ENCODE measurements around the gene ASIC1.

DNA sequence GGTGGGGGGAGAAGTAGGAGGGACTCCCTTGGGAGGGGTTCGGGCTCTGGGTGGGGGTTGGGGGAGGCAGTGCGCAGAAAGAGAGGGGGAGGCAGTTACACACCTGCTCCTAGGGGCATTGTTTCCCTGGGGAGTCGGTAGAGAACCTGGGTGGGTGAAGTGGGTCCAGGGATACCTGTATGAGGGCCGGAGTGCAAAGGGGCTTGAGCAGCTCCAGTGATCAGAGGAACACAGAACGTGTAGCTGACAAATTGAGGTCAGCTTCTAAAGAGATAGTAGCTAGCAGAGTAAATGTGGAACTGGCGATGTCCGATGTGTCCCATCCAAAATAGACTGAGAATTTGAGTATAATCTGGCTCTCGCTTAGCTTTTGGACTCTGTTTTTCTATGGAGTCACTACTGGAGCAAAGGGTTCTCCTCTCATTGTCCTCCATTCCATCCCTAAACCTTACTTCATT, 28.2 kb downstream of the ASIC1 start:
- TF ChIP-seq EZH2 (IDR thresholded peaks at IDR 0.05; ENCODE audit: insufficient read depth, low read length) = no peak
- TF ChIP-seq, protein P1, sequence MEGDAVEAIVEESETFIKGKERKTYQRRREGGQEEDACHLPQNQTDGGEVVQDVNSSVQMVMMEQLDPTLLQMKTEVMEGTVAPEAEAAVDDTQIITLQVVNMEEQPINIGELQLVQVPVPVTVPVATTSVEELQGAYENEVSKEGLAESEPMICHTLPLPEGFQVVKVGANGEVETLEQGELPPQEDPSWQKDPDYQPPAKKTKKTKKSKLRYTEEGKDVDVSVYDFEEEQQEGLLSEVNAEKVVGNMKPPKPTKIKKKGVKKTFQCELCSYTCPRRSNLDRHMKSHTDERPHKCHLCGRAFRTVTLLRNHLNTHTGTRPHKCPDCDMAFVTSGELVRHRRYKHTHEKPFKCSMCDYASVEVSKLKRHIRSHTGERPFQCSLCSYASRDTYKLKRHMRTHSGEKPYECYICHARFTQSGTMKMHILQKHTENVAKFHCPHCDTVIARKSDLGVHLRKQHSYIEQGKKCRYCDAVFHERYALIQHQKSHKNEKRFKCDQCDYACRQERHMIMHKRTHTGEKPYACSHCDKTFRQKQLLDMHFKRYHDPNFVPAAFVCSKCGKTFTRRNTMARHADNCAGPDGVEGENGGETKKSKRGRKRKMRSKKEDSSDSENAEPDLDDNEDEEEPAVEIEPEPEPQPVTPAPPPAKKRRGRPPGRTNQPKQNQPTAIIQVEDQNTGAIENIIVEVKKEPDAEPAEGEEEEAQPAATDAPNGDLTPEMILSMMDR (IDR thresholded peaks at IDR 0.05; ENCODE audit: insufficient read depth, low read depth, low read length) = no peak
